HepG2 (cell line): ENCODE measurements around the gene GDPGP1. TPM values are rescaled to one million over a fixed set of nuclear protein-coding genes. Genes with fewer than 3 reads are reported as not detected.

Experiments used
- CBX5 ChIP-seq: sonication (generic); formaldehyde crosslinking; IDR thresholded peaks from 2 replicates; pipeline ENCODE4 v1.4.0; 2020; ENCODE audit warnings: missing genetic modification reagents, borderline replicate concordance
- KLF6 ChIP-seq: IDR thresholded peaks from 2 replicates; pipeline ENCODE4 v1.8.0; 2016; ENCODE audit warnings: missing biosample characterization, missing genetic modification reagents
- MIXL1 ChIP-seq: IDR thresholded peaks from 2 replicates; pipeline ENCODE4 v1.6.1; 2016
- PITX1 ChIP-seq: sonication (generic); formaldehyde crosslinking; IDR thresholded peaks from 2 replicates; pipeline ENCODE4 v1.5.1; 2020; ENCODE audit warnings: mild to moderate bottlenecking, missing genetic modification reagents
- RFX1 ChIP-seq: fragments of 450-650 bp; IDR thresholded peaks from 2 replicates; pipeline ENCODE4 v1.6.1; 2017
- SOX13 ChIP-seq, 3 experiments: fragments of 450-650 bp in 1 of 3; sonication (generic) in 1 of 3; formaldehyde crosslinking in 1 of 3; IDR thresholded peaks in 2 of 3; conservative IDR thresholded peaks in 1 of 3; 2 replicates each; pipeline versions ENCODE4 v1.5.0 to v1.6.1; 2016 to 2020; ENCODE audit warnings: antibody characterized with exemption in 1 of 3, mild to moderate bottlenecking in 1 of 3, missing compliant biosample characterization in 1 of 3, missing genetic modification reagents in 1 of 3, moderate library complexity in 1 of 3
- TFDP1 ChIP-seq: IDR thresholded peaks from 2 replicates; pipeline ENCODE4 v1.6.1; 2016; ENCODE audit warnings: missing compliant biosample characterization, missing genetic modification reagents, borderline replicate concordance
- THAP11 ChIP-seq: IDR thresholded peaks from 2 replicates; pipeline ENCODE4 v1.6.1; 2016; ENCODE audit warnings: missing biosample characterization, missing genetic modification reagents
- ZBTB26 ChIP-seq: IDR thresholded peaks from 2 replicates; pipeline ENCODE4 v1.6.1; 2016; ENCODE audit warnings: missing compliant biosample characterization, missing genetic modification reagents, borderline replicate concordance
- ZBTB4 ChIP-seq: sonication (generic); formaldehyde crosslinking; IDR thresholded peaks from 2 replicates; pipeline ENCODE4 v1.4.0; 2020; ENCODE audit warnings: missing genetic modification reagents, mild to moderate bottlenecking, borderline replicate concordance
- ZMYM2 ChIP-seq: sonication (generic); formaldehyde crosslinking; IDR thresholded peaks from 2 replicates; pipeline ENCODE4 v1.8.0; 2022; ENCODE audit warnings: mild to moderate bottlenecking, missing genetic modification reagents
- ZNF253 ChIP-seq: sonication (generic); formaldehyde crosslinking; IDR thresholded peaks from 2 replicates; pipeline ENCODE4 v1.8.0; 2022; ENCODE audit warnings: mild to moderate bottlenecking, missing genetic modification reagents, borderline replicate concordance
- ZNF468 ChIP-seq: sonication (generic); formaldehyde crosslinking; IDR thresholded peaks from 2 replicates; pipeline ENCODE4 v1.8.0; 2022; ENCODE audit warnings: mild to moderate bottlenecking, moderate library complexity, missing genetic modification reagents
- ZNF790 ChIP-seq: sonication (generic); formaldehyde crosslinking; IDR thresholded peaks from 2 replicates; pipeline ENCODE4 v1.8.0; 2022; ENCODE audit warnings: missing genetic modification reagents, mild to moderate bottlenecking, borderline replicate concordance
- polyA plus RNA-seq, 8 experiments: library from polyadenylated mRNA; depleted of rRNA in 3 of 8; stranded (reverse) in 7 of 8; unstranded in 1 of 8; fragments of >200 nt; fragmentation: Illumina TruSeq in 4 of 8; extraction: Trizol in 4 of 8; gene quantifications; 2 replicates each; pipeline versions ENCODE4 v1.2.1 to v1.2.3, GENCODE V29; 2011 to 2016; ENCODE audit warnings: low read depth in 4 of 8, missing spikeins in 1 of 8, mixed read lengths in 1 of 8; ENCODE audit not compliant: insufficient read depth in 1 of 8
- total RNA-seq, 5 experiments: library from RNA; depleted of rRNA; stranded (reverse); fragments of >200 nt; fragmentation: Illumina TruSeq; extraction: Trizol; gene quantifications; 2 replicates each; pipeline ENCODE4 v1.2.3, GENCODE V29; 2016; ENCODE audit warnings: low read depth in 1 of 5
- TF ChIP-seq, protein P1 (sequence below): sonication (generic); formaldehyde crosslinking; conservative IDR thresholded peaks from 2 replicates; pipeline ENCODE4 v1.4.0; 2020; ENCODE audit warnings: missing genetic modification reagents
- TF ChIP-seq, protein P2 (sequence below): sonication (generic); formaldehyde crosslinking; IDR thresholded peaks from 2 replicates; pipeline ENCODE4 v1.4.0; 2020; ENCODE audit warnings: mild to moderate bottlenecking, missing genetic modification reagents
- TF ChIP-seq, protein P3 (sequence below): sonication (generic); formaldehyde crosslinking; conservative IDR thresholded peaks from 2 replicates; pipeline ENCODE4 v1.4.0; 2020; ENCODE audit warnings: missing genetic modification reagents

The GDPGP1 gene
- total and polyA plus RNA-seq, 2 of the 13 experiments (the other 11 are each of a cell fraction or from before 2014, with no cell fraction given), result 1.5 to 4.3 TPM

- TF ChIP-seq ZBTB4 (0 out of 2 replicates have a peak, but pooled peaks have one; percentile 59), KLF6 (CRISPR knock-in tag) (0 out of 2 replicates have a peak, but pooled peaks have one; percentile 31), RFX1 (peak; percentile 83), PITX1 (peak; percentile 40; the same call in 1 of the 2 replicates), ZMYM2 (peak; percentile 69; the same call in 1 of the 2 replicates), ZBTB26 (CRISPR knock-in tag) (peak; percentile 21; the same call in 1 of the 2 replicates), ZNF253 (no peak), MIXL1 (CRISPR knock-in tag) (0 out of 2 replicates have a peak, but pooled peaks have one; percentile 57), ZNF468 (CRISPR knock-in tag) (0 out of 2 replicates have a peak, but pooled peaks have one; percentile 51), ZNF790 (CRISPR knock-in tag) (no peak), SOX13 (IDR thresholded peaks at IDR 0.05) (0 out of 2 replicates have a peak, but pooled peaks have one; percentile 3), SOX13 (CRISPR knock-in tag; conservative IDR thresholded peaks at IDR 0.05 in 1 of 2, IDR thresholded peaks at IDR 0.05 in 1 of 2) (no peak; a peak in 1 of 4 replicates), TFDP1 (CRISPR knock-in tag) (peak; percentile 84), CBX5 (no peak; the same call in 1 of the 2 replicates), THAP11 (CRISPR knock-in tag) (peak; percentile 46; the same call in 1 of the 2 replicates)
- TF ChIP-seq, protein P1, sequence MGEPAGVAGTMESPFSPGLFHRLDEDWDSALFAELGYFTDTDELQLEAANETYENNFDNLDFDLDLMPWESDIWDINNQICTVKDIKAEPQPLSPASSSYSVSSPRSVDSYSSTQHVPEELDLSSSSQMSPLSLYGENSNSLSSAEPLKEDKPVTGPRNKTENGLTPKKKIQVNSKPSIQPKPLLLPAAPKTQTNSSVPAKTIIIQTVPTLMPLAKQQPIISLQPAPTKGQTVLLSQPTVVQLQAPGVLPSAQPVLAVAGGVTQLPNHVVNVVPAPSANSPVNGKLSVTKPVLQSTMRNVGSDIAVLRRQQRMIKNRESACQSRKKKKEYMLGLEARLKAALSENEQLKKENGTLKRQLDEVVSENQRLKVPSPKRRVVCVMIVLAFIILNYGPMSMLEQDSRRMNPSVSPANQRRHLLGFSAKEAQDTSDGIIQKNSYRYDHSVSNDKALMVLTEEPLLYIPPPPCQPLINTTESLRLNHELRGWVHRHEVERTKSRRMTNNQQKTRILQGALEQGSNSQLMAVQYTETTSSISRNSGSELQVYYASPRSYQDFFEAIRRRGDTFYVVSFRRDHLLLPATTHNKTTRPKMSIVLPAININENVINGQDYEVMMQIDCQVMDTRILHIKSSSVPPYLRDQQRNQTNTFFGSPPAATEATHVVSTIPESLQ (CRISPR knock-in tag), result no peak
- TF ChIP-seq, protein P2, sequence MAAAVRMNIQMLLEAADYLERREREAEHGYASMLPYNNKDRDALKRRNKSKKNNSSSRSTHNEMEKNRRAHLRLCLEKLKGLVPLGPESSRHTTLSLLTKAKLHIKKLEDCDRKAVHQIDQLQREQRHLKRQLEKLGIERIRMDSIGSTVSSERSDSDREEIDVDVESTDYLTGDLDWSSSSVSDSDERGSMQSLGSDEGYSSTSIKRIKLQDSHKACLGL (CRISPR knock-in tag), result peak; percentile 83; the same call in 1 of the 2 replicates
- TF ChIP-seq, protein P3, sequence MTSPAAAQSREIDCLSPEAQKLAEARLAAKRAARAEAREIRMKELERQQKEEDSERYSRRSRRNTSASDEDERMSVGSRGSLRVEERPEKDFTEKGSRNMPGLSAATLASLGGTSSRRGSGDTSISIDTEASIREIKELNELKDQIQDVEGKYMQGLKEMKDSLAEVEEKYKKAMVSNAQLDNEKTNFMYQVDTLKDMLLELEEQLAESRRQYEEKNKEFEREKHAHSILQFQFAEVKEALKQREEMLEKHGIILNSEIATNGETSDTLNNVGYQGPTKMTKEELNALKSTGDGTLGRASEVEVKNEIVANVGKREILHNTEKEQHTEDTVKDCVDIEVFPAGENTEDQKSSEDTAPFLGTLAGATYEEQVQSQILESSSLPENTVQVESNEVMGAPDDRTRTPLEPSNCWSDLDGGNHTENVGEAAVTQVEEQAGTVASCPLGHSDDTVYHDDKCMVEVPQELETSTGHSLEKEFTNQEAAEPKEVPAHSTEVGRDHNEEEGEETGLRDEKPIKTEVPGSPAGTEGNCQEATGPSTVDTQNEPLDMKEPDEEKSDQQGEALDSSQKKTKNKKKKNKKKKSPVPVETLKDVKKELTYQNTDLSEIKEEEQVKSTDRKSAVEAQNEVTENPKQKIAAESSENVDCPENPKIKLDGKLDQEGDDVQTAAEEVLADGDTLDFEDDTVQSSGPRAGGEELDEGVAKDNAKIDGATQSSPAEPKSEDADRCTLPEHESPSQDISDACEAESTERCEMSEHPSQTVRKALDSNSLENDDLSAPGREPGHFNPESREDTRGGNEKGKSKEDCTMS (CRISPR knock-in tag), result no peak
Measured at GRCh38 chr15:90249203-90249863, 15.3 kb downstream of the GDPGP1 start, which contains the start of gene TTLL13 (continued).
